HepG2 (cell line): Measurements from ENCODE around the gene PMFBP1. TPM values are rescaled to one million over a fixed set of nuclear protein-coding genes. Genes with fewer than 3 reads are reported as not detected.

Experiments used
- BHLHE40 ChIP-seq: IDR thresholded peaks from 2 replicates; pipeline ENCODE4 v1.6.1; 2011; ENCODE audit warnings: low read length, improper control_type of control experiment
- DR1 ChIP-seq: sonication (generic); formaldehyde crosslinking; IDR thresholded peaks from 2 replicates; pipeline ENCODE4 v1.8.0; 2021; ENCODE audit warnings: mild to moderate bottlenecking, missing genetic modification reagents, inconsistent platforms
- GABPA ChIP-seq, 2 experiments: IDR thresholded peaks; 2 replicates each; pipeline ENCODE4 v1.6.1; 2011 to 2016; ENCODE audit warnings: low read depth in 2 of 2, low read length in 1 of 2, missing biosample characterization in 1 of 2, missing genetic modification characterization in 1 of 2
- MYNN ChIP-seq: sonication (generic); formaldehyde crosslinking; IDR thresholded peaks from 2 replicates; pipeline ENCODE4 v1.4.0; 2020; ENCODE audit warnings: mild to moderate bottlenecking, low read depth, missing genetic modification reagents
- PCBP1 ChIP-seq: fragments of 200-400 bp; formaldehyde crosslinking; IDR thresholded peaks from 2 replicates; pipeline ENCODE4 v1.6.1; 2017; ENCODE audit warnings: mild to moderate bottlenecking, low read depth, low read length, borderline replicate concordance
- PHF5A ChIP-seq: IDR thresholded peaks from one replicate; pipeline ENCODE4 v1.6.1; 2018; ENCODE audit warnings: low read depth, missing genetic modification reagents; ENCODE audit not compliant: unreplicated experiment
- SAFB2 ChIP-seq: sonication (generic); formaldehyde crosslinking; IDR thresholded peaks from 2 replicates; pipeline ENCODE4 v1.5.1; 2020; ENCODE audit warnings: missing genetic modification reagents, low read depth, mild to moderate bottlenecking, borderline replicate concordance
- SOX13 ChIP-seq, 3 experiments: fragments of 450-650 bp in 1 of 3; sonication (generic) in 1 of 3; formaldehyde crosslinking in 1 of 3; IDR thresholded peaks in 2 of 3; conservative IDR thresholded peaks in 1 of 3; 2 replicates each; pipeline versions ENCODE4 v1.5.0 to v1.6.1; 2016 to 2020; ENCODE audit warnings: antibody characterized with exemption in 1 of 3, mild to moderate bottlenecking in 1 of 3, missing compliant biosample characterization in 1 of 3, missing genetic modification reagents in 1 of 3, moderate library complexity in 1 of 3
- SRSF1 ChIP-seq: fragments of 200-400 bp; formaldehyde crosslinking; optimal IDR thresholded peaks from 2 replicates; pipeline ENCODE3; 2017; ENCODE audit warnings: mild to moderate bottlenecking, low read depth, low read length, moderate library complexity
- TFE3 ChIP-seq: IDR thresholded peaks from 2 replicates; pipeline ENCODE4 v1.6.1; 2016
- USF2 ChIP-seq, 2 experiments: sonication (generic) in 1 of 2; formaldehyde crosslinking in 1 of 2; IDR thresholded peaks; 2 replicates each; pipeline versions ENCODE4 v1.5.1 to v1.6.1; 2011 to 2020; ENCODE audit warnings: borderline replicate concordance in 1 of 2, low read depth in 1 of 2, low read length in 1 of 2, mild to moderate bottlenecking in 1 of 2, missing genetic modification reagents in 1 of 2, moderate library complexity in 1 of 2
- YY1 ChIP-seq: IDR thresholded peaks from 2 replicates; pipeline ENCODE4 v1.6.1; 2011; ENCODE audit warnings: low read length, low read depth, moderate library complexity, mild to moderate bottlenecking; ENCODE audit not compliant: insufficient read depth, insufficient replicate concordance
- ZBTB7A ChIP-seq: sonication (generic); formaldehyde crosslinking; IDR thresholded peaks from 2 replicates; pipeline ENCODE4 v1.8.0; 2022; ENCODE audit warnings: mild to moderate bottlenecking, missing genetic modification reagents
- ZFP36L1 ChIP-seq: sonication (generic); formaldehyde crosslinking; IDR thresholded peaks from 2 replicates; pipeline ENCODE4 v1.8.0; 2022; ENCODE audit warnings: mild to moderate bottlenecking, missing genetic modification reagents, moderate library complexity
- ZGPAT ChIP-seq: IDR thresholded peaks from 2 replicates; pipeline ENCODE4 v1.6.1; 2016; ENCODE audit warnings: mild to moderate bottlenecking
- ZNF225 ChIP-seq: sonication (generic); formaldehyde crosslinking; IDR thresholded peaks from 2 replicates; pipeline ENCODE4 v1.4.0; 2020; ENCODE audit warnings: mild to moderate bottlenecking, missing genetic modification reagents
- ZNF260 ChIP-seq: sonication (generic); formaldehyde crosslinking; IDR thresholded peaks from 2 replicates; pipeline ENCODE4 v1.4.0; 2020; ENCODE audit warnings: missing genetic modification reagents, low read depth, mild to moderate bottlenecking, borderline replicate concordance
- ZNF446 ChIP-seq: sonication (generic); formaldehyde crosslinking; IDR thresholded peaks from 2 replicates; pipeline ENCODE4 v1.5.0; 2020; ENCODE audit warnings: mild to moderate bottlenecking, missing genetic modification reagents
- ZNF547 ChIP-seq: sonication (generic); formaldehyde crosslinking; IDR thresholded peaks from 2 replicates; pipeline ENCODE4 v1.5.1; 2020; ENCODE audit warnings: mild to moderate bottlenecking, missing genetic modification reagents
- ZNF652 ChIP-seq: IDR thresholded peaks from 2 replicates; pipeline ENCODE4 v1.6.1; 2016; ENCODE audit warnings: low read depth, borderline replicate concordance
- ZNF784 ChIP-seq: sonication (generic); formaldehyde crosslinking; IDR thresholded peaks from 2 replicates; pipeline ENCODE4 v1.5.1; 2020; ENCODE audit warnings: missing genetic modification reagents, mild to moderate bottlenecking, borderline replicate concordance
- polyA plus RNA-seq, 8 experiments: library from polyadenylated mRNA; depleted of rRNA in 3 of 8; stranded (reverse) in 7 of 8; unstranded in 1 of 8; fragments of >200 nt; fragmentation: Illumina TruSeq in 4 of 8; extraction: Trizol in 4 of 8; gene quantifications; 2 replicates each; pipeline versions ENCODE4 v1.2.1 to v1.2.3, GENCODE V29; 2011 to 2016; ENCODE audit warnings: low read depth in 4 of 8, missing spikeins in 1 of 8, mixed read lengths in 1 of 8; ENCODE audit not compliant: insufficient read depth in 1 of 8
- total RNA-seq, 5 experiments: library from RNA; depleted of rRNA; stranded (reverse); fragments of >200 nt; fragmentation: Illumina TruSeq; extraction: Trizol; gene quantifications; 2 replicates each; pipeline ENCODE4 v1.2.3, GENCODE V29; 2016; ENCODE audit warnings: low read depth in 1 of 5

Gene PMFBP1
- total and polyA plus RNA-seq, 2 of the 13 experiments (the other 11 are each of a cell fraction or from before 2014, with no cell fraction given): 1.9 to 3.8 TPM

GRCh38 chr16:72124761-72125634 is 47.0 kb downstream of the PMFBP1 start (continued):
- TF ChIP-seq ZNF547 (CRISPR knock-in tag) (peak; percentile 69), PCBP1 (no peak), PHF5A (peak; percentile 3), ZNF260 (CRISPR knock-in tag) (no peak), SAFB2 (CRISPR knock-in tag) (peak; percentile 83), ZFP36L1 (CRISPR knock-in tag) (no peak), DR1 (CRISPR knock-in tag) (no peak), ZNF446 (no peak), TFE3 (CRISPR knock-in tag) (peak; percentile 58; the same call in 1 of the 2 replicates), ZGPAT (0 out of 2 replicates have a peak, but pooled peaks have one; percentile 51), MYNN (no peak), SOX13 (IDR thresholded peaks at IDR 0.05) (no peak), SOX13 (CRISPR knock-in tag; conservative IDR thresholded peaks at IDR 0.05 in 1 of 2, IDR thresholded peaks at IDR 0.05 in 1 of 2) (peak in 1 of 2 experiments; percentile 64; a peak in 2 of 4 replicates), ZNF784 (CRISPR knock-in tag) (peak; percentile 41; the same call in 1 of the 2 replicates), GABPA (IDR thresholded peaks at IDR 0.05; ENCODE audit: low read depth, low read length) (no peak), GABPA (CRISPR knock-in tag; IDR thresholded peaks at IDR 0.05; ENCODE audit: low read depth) (peak; percentile 63), ZBTB7A (CRISPR knock-in tag) (peak; percentile 38; the same call in 1 of the 2 replicates), ZNF225 (CRISPR knock-in tag) (0 out of 2 replicates have a peak, but pooled peaks have one; percentile 7), USF2 (IDR thresholded peaks at IDR 0.05; ENCODE audit: low read depth, low read length) (peak; percentile 80), USF2 (CRISPR knock-in tag; IDR thresholded peaks at IDR 0.05; ENCODE audit: borderline replicate concordance) (peak; percentile 80; the same call in 1 of the 2 replicates), ZNF652 (CRISPR knock-in tag) (no peak), SRSF1 (no peak), YY1 (peak; percentile 39), BHLHE40 (peak; percentile 43)
